ENCODE data around the gene NPAS2.

- TF ChIP-seq CTCF (IDR thresholded peaks at IDR 0.05) (no peak), EZH2phosphoT487 (IDR thresholded peaks at IDR 0.05) (no peak)
These were observed 115.4 kb downstream of the NPAS2 start for GRCh38 chr2:100935372-100935752.
